Measurements from ENCODE around the gene ARHGAP26.
A peak's percentile ranks its signal among the peaks of the same experiment; 100 is the strongest.

Gene ARHGAP26

GRCh38 chr5:143174714-143175398 is 404.7 kb downstream of the ARHGAP26 start:
- DNase-seq: no peak

GRCh38 chr5:143176048-143176447 is 405.9 kb downstream of the ARHGAP26 start:
- DNase-seq: no peak

GRCh38 chr5:143177263-143177983 is 407.2 kb downstream of the ARHGAP26 start:
- no peak for DNase-seq

- no peak for DNase-seq
These were observed 409.1 kb downstream of the ARHGAP26 start for GRCh38 chr5:143179126-143179740.

DNA sequence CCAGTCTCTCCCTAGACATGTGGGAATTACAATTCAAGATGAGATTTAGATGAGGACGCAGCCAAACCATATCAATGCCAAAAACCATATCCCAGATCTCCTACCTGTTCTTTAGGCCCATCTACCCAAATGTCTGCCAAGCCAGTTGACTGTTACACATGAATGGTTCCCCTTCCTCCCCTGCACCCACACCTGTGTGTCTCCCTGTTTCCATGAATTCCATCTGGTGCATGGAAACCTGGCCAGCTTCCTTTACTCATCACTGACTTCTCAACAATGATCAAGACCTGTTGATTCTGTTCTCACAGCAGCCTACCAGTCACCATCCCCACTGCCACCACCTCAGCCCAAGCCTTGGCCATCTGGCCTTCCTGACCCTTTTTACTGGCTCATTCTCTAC is 410.6 kb downstream of the ARHGAP26 start:
- DNase-seq: no peak

- DNase-seq: no peak
These were observed 411.0 kb downstream of the ARHGAP26 start for GRCh38 chr5:143181173-143181572.

- no peak for DNase-seq
These were observed 411.9 kb downstream of the ARHGAP26 start for GRCh38 chr5:143182106-143182505.

DNA sequence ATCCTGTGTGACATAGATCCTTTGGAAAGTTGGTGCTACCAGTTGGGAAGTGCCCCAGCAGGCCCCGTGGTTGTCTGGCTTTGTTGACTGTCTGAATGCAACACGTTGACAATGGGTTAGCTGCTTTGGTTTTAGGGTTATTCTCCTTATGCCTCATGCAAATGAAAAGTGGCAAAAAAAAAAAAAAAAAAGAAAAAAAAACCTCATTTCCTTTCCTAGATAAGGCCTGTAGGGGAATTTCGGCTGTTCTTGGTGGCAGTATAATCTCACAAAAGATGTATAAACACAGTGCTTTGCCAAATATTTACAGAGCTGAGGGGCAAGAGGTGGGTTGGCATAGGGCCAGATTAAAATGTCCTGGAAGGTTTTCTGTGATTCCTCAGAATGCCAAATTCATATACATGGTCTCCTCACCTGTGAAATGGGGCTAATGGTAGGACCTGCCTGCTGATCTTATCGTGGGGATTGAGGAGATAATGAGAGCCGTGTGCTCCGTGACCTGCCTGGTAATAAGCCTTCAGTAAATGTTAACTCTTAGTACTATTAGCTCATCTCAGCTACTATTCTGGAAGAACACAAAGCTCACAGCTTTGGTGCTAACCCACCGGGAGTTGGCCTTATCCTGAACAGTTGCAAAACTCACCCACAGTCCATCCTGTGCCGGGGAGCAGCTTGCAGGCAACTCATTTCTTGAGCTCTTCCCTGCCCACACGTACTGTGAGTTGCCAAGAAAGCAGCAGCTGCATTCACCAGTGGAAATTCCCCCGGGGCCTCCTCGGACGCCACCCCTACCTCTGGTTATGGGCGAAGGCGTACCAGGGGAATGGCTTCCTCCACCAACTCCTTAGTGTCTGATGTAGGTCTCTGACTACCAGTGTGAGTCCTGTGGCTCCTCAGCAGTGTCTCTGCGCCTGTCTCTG is 413.0 kb downstream of the ARHGAP26 start:
- peak; percentile 74 for DNase-seq

DNA sequence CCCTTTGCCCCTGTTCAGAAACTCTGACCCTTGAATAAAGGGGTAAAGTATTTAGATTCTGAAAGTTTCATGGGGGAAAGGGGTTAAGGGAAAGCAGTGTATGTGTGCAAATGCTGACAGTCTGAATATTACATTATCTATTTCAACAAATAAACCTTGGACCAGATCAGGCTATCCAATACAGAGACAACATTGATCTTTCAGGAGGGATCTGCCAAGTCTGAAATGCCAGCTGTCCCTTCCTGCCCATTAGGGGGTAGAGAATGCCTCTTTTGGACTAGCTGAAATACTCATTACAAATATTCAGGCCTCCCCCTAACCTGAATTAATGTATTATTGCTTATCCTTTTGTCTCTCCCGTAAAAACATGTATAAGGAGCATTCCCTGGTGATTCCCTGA is 413.8 kb downstream of the ARHGAP26 start:
- no peak for DNase-seq

DNA sequence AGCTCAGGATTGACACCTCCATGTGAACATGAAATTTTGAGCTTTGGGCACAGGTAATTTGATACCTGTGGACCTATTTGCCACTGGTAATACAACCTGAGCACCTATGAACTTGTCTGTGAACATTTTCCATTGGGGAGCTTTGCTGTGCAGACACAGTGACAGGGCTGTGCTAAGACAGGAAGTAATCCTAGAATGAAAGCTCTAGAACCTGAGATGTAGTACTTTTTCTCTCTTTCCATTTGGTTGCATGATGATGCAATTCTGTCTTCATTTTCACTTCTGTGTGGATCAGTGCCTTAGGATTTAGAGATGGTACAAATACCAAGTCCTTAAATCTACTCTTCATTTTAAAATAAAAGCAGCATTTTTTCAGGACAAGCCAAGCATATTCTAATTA is 416.4 kb downstream of the ARHGAP26 start:
- no peak for DNase-seq

DNA sequence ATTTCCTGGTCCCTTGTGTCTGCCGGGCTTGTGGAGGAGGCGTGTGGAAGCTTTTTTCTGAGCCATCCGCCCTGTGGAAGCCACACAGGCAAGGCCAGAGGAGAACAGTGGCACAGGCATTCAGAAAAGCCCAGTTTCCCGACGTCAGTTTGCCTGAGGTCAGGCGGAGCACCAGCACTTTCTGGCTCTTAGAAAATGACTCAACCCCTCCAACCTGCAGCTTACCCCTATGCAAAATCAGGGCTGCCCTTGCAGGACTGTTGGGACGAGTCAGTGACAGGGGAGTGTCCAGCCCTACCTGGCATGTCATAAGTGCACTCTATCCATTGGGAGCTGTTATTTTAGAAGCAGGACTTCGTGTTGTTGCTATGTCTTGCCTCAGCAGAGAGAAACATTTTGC is 417.3 kb downstream of the ARHGAP26 start:
- DNase-seq: no peak

GRCh38 chr5:143188083-143188482 is 417.9 kb downstream of the ARHGAP26 start:
- DNase-seq: no peak

GRCh38 chr5:143188692-143189091 is 418.5 kb downstream of the ARHGAP26 start:
- no peak for DNase-seq

DNA sequence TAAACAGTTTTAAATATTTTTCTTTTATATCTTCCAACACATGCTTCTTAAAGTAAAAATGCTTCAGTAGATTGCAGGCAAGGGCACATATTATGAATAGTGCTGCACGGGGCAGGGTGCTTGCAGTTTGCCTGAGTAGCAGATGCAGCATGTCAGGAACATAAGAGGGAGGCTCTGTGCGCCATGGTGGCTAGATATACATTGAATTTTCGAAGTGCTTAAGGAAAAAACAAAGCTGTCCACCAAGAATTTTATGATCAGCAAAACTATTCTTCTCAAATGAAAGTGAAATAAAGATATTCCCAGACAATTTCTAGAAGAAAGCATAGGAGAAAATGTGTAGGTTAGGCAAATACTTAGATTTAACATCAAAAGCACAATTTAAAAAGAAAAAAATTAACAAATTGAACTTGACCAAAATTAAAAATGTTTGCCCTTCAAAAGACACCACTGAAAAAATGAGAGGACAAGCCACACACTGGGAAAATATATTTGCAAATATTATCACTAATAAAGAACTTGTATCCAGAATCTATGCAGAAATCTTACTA is 420.2 kb downstream of the ARHGAP26 start:
- no peak for DNase-seq

- no peak for DNase-seq
These were observed 421.5 kb downstream of the ARHGAP26 start for GRCh38 chr5:143191720-143192119.

DNA sequence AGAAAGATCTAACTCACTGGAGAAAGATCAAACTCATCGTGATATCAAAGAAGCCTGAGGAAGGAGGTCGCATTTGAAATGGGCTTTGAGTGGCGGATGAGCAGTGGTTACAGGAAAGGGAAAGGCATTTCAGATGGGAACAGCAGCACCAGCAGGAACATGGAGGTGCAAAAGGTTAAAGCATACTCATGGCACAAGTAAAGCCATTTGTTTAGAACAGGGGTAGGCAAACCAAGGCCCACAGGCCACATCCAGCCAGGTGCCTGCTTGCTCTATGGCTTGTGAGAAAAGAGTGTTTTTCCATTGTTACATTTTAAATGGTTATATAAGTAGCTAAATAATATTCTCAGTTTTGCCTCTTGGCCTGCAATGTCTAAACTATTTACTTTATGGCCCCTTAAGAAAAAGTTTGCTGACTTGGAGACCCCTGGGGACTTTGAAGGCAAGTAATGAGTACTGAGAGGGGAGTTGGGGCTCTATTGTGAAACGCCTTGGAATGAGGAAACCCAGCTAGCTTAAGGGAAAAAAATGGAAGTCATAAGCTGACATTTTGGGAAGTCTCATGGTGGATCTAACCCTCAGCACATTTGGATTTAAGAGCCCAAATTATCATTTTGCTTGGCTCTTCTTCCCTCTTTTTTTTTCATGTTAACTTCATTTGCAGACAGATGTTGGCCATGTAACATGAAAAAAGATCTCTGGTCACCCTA is 422.2 kb downstream of the ARHGAP26 start:
- no peak for DNase-seq

DNA sequence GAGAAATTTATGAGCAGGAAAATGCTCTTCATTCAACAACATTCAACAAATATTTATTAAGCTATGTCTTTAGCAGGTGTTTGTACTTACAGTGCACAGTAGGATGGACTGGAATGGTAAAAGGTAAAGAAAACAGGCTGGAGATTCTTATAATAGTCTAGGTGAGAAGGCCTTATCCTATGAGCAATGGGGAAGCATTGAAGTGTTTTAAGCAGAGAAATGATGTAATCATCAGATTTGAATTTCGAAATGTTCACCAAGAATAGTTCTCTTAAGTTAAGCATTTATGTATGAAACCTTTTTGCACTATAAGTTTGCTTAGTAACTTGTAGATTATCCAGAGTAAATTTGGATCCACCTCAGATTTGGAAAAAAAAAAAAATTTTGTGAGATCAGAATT is 424.0 kb downstream of the ARHGAP26 start:
- DNase-seq: no peak

DNA sequence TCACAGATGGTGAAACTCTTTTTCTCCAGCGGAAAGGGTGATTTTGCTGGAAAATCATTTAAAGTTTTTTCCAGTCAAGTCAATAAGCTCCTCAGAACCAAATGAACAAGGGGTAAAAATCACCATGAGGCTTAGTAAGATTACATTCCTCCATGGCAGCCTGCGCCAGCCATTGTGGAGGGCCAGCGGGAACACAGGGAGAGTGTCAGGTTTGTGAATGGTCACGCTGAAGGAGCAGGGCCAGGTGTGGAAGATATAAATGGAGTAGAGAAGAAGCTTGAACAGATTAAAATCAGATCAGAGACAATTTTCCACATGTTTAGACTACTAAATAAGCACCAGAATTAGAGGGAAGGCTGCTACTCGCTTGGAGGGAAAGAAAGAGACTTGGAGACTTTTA is 424.5 kb downstream of the ARHGAP26 start:
- no peak for DNase-seq

- no peak for DNase-seq
These were observed 425.3 kb downstream of the ARHGAP26 start for GRCh38 chr5:143195491-143195890.

DNA sequence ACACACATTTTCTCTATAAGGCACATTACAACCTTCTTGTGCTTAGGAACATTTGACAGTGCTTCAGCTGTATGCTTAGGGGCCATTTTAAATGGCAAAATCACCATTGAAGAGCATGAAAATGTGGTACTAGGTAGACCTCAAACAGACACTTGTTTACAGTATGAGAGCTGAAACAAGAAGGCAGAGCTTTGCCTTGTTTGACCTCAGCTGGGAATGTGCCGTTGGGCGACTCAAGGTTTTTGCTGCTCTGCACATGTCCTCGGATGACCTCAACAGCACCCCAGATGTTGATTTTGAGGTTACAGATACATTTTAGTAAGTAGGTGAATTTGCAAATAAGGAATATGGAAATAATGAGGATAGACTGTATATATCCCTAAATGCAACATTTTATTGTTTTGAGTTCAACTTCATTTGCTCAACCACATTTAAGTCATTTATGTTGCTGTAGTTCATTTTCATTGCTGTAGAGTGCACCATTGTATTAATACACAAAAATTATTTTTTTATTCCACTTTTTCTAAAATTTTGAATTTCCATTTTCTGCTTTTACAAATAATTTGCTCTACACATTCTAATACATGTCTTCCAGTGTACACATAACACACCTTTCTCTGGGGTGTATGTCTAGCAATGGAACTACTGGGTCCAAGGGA is 426.6 kb downstream of the ARHGAP26 start:
- no peak for DNase-seq

GRCh38 chr5:143197260-143197656 is 427.1 kb downstream of the ARHGAP26 start:
- no peak for DNase-seq

GRCh38 chr5:143198332-143198731 is 428.2 kb downstream of the ARHGAP26 start:
- DNase-seq: no peak
